Neural cell (in vitro differentiated cells): ENCODE measurements around the gene RIMS1. TPM values are rescaled to one million over a fixed set of nuclear protein-coding genes. Genes with fewer than 3 reads are reported as not detected.

Source experiments
- H2AFZ ChIP-seq: fragments of 200-600, 300-800 bp; sonication (generic), shearing (Covaris generic); 2 replicates; pipeline ENCODE4 v1.6.0; 2014; ENCODE audit warnings: low read depth, mild to moderate bottlenecking, antibody characterized with exemption, low read length, moderate library complexity
- H3F3A ChIP-seq: fragments of 200-600 bp; shearing (Covaris generic); 2 replicates; pipeline ENCODE4 v1.6.1; 2016; ENCODE audit warnings: mild to moderate bottlenecking, moderate library complexity, mixed read lengths, antibody characterized with exemption, low read length; ENCODE audit not compliant: insufficient read depth, poor library complexity, severe bottlenecking
- H3K27ac ChIP-seq: fragments of 200-600, 300-800 bp; sonication (generic), shearing (Covaris generic); 2 replicates; pipeline ENCODE4 v1.5.1; 2014; ENCODE audit warnings: mild to moderate bottlenecking, low read length, moderate library complexity
- H3K27me3 ChIP-seq: fragments of 300-800, 200-600 bp; sonication (generic), shearing (Covaris generic); 2 replicates; pipeline ENCODE4 v1.6.0; 2014; ENCODE audit warnings: mild to moderate bottlenecking, low read depth, low read length, moderate library complexity; ENCODE audit not compliant: insufficient read depth
- H3K36me3 ChIP-seq: fragments of 300-800, 200-600 bp; sonication (generic), shearing (Covaris generic); 2 replicates; pipeline ENCODE4 v1.5.1; 2014; ENCODE audit warnings: mild to moderate bottlenecking, antibody characterized with exemption, low read length, moderate library complexity; ENCODE audit not compliant: insufficient read depth
- H3K4me2 ChIP-seq: fragments of 300-800, 200-600 bp; sonication (generic), shearing (Covaris generic); 2 replicates; pipeline ENCODE4 v1.6.0; 2014; ENCODE audit warnings: mild to moderate bottlenecking, low read length
- H3K4me3 ChIP-seq: fragments of 300-800, 200-600 bp; sonication (generic), shearing (Covaris generic); 2 replicates; pipeline ENCODE4 v1.5.1; 2014; ENCODE audit warnings: mild to moderate bottlenecking, low read length, moderate library complexity
- H3K79me2 ChIP-seq: fragments of 200-600 bp; shearing (Covaris generic); replicated peaks from 2 replicates; pipeline ENCODE4 v1.6.0; 2014; ENCODE audit warnings: mild to moderate bottlenecking, low read length, moderate library complexity; ENCODE audit not compliant: insufficient read depth
- H3K9ac ChIP-seq: fragments of 300-800, 200-600 bp; sonication (generic), shearing (Covaris generic); 2 replicates; pipeline ENCODE4 v1.6.1; 2016; ENCODE audit warnings: mild to moderate bottlenecking, low read length, mixed read lengths
- H3K9me2 ChIP-seq: fragments of 200-600 bp; shearing (Covaris generic); 2 replicates; pipeline ENCODE4 v1.6.1; 2016; ENCODE audit warnings: mild to moderate bottlenecking, low read length, mixed read lengths; ENCODE audit not compliant: insufficient read depth
- H3K9me3 ChIP-seq: fragments of 200-600, 300-800 bp; sonication (generic), shearing (Covaris generic); 2 replicates; pipeline ENCODE4 v1.6.1; 2016; ENCODE audit warnings: mild to moderate bottlenecking, mixed run types, low read length, moderate library complexity, mixed read lengths
- H4K20me1 ChIP-seq: fragments of 200-600 bp; shearing (Covaris generic); 2 replicates; pipeline ENCODE4 v1.6.1; 2016; ENCODE audit warnings: mild to moderate bottlenecking, mixed run types; ENCODE audit not compliant: insufficient read depth
- EP300 ChIP-seq: fragments of 450-650 bp; conservative IDR thresholded peaks from 2 replicates; pipeline ENCODE4 v1.6.1; 2014; ENCODE audit warnings: antibody characterized with exemption, mild to moderate bottlenecking, moderate library complexity; ENCODE audit not compliant: poor library complexity, severe bottlenecking
- EZH2 ChIP-seq: fragments of 200-600, 300-800 bp; shearing (Covaris generic), sonication (generic); IDR thresholded peaks from 2 replicates; pipeline ENCODE4 v1.6.1; 2014; ENCODE audit warnings: antibody characterized with exemption, low read length, borderline replicate concordance, mild to moderate bottlenecking; ENCODE audit not compliant: insufficient read depth, poor library complexity, severe bottlenecking
- MXI1 ChIP-seq: fragments of 450-650 bp; conservative IDR thresholded peaks from 2 replicates; pipeline ENCODE4 v1.6.1; 2014; ENCODE audit warnings: antibody characterized with exemption, mild to moderate bottlenecking; ENCODE audit not compliant: poor library complexity, severe bottlenecking
- POLR2AphosphoS5 ChIP-seq: IDR thresholded peaks from 2 replicates; pipeline ENCODE4 v1.6.1; 2012
- RAD21 ChIP-seq: fragments of 450-650 bp; conservative IDR thresholded peaks from 2 replicates; pipeline ENCODE4 v1.6.1; 2014; ENCODE audit warnings: antibody characterized with exemption, mild to moderate bottlenecking, moderate library complexity
- SMC3 ChIP-seq: fragments of 450-650 bp; conservative IDR thresholded peaks from 2 replicates; pipeline ENCODE4 v1.6.1; 2014; ENCODE audit warnings: antibody characterized with exemption, mild to moderate bottlenecking, moderate library complexity; ENCODE audit not compliant: poor library complexity
- TAF1 ChIP-seq: IDR thresholded peaks from 2 replicates; pipeline ENCODE4 v1.6.1; 2012; ENCODE audit warnings: low read depth
- polyA plus RNA-seq: library from polyadenylated mRNA; depleted of rRNA; stranded (reverse); fragments of >200 nt; gene quantifications from 2 replicates; pipeline ENCODE4 v1.2.3, GENCODE V29; 2014
- TF ChIP-seq, protein P1 (sequence below): fragments of 450-650 bp; IDR thresholded peaks from 2 replicates; pipeline ENCODE4 v1.5.1; 2014; ENCODE audit warnings: antibody characterized with exemption, mild to moderate bottlenecking, moderate library complexity; ENCODE audit not compliant: poor library complexity, severe bottlenecking
- TF ChIP-seq, protein P2 (sequence below): IDR thresholded peaks from 2 replicates; pipeline ENCODE4 v1.6.1; 2012; ENCODE audit warnings: borderline replicate concordance

Gene RIMS1
- polyA plus RNA-seq, 1 donor from 2014 or later, result 17.8 TPM

DNA sequence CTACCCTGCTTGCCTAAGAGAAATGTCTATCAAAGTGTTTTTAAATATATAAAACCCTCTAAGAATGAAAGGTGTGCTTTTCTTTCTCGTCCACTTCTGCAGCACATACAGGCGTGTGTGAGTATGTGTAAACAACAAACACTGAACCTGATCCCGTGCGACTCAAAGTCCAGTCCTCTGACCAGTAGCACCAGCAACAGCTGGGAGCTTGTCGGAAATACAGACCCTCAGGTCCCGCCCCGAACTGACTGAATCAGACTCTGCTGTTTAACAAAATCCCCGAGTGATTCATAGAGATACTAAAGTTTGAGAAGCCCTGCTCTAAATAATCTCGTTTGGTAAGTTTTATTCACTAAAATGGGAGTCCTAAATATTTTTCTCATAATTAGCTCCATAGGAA is 527.5 kb downstream of the RIMS1 start:
- Histone ChIP-seq H3K27ac (no peak overlapping the region), H3K79me2 (no peaks in the 10 kb centered on the region), H3K9ac (no peak overlapping the region), H3K9me3 (no peaks in the 10 kb centered on the region), H2AFZ (no peak overlapping the region), H3K36me3 (no peaks in the 10 kb centered on the region), H3F3A (no peaks in the 10 kb centered on the region), H3K9me2 (no peaks in the 10 kb centered on the region), H3K4me2 (no peak overlapping the region), H3K27me3 (no peaks in the 10 kb centered on the region), H3K4me3 (no peak overlapping the region), H4K20me1 (no peaks in the 10 kb centered on the region)
- TF ChIP-seq POLR2AphosphoS5, result no peak
- no peak for TF ChIP-seq TAF1
- TF ChIP-seq RAD21, result no peak
- TF ChIP-seq SMC3, result no peak
- no peak for TF ChIP-seq MXI1
- TF ChIP-seq, protein P1, sequence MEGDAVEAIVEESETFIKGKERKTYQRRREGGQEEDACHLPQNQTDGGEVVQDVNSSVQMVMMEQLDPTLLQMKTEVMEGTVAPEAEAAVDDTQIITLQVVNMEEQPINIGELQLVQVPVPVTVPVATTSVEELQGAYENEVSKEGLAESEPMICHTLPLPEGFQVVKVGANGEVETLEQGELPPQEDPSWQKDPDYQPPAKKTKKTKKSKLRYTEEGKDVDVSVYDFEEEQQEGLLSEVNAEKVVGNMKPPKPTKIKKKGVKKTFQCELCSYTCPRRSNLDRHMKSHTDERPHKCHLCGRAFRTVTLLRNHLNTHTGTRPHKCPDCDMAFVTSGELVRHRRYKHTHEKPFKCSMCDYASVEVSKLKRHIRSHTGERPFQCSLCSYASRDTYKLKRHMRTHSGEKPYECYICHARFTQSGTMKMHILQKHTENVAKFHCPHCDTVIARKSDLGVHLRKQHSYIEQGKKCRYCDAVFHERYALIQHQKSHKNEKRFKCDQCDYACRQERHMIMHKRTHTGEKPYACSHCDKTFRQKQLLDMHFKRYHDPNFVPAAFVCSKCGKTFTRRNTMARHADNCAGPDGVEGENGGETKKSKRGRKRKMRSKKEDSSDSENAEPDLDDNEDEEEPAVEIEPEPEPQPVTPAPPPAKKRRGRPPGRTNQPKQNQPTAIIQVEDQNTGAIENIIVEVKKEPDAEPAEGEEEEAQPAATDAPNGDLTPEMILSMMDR, result no peak
- TF ChIP-seq EZH2, result no peak
- TF ChIP-seq, protein P2, sequence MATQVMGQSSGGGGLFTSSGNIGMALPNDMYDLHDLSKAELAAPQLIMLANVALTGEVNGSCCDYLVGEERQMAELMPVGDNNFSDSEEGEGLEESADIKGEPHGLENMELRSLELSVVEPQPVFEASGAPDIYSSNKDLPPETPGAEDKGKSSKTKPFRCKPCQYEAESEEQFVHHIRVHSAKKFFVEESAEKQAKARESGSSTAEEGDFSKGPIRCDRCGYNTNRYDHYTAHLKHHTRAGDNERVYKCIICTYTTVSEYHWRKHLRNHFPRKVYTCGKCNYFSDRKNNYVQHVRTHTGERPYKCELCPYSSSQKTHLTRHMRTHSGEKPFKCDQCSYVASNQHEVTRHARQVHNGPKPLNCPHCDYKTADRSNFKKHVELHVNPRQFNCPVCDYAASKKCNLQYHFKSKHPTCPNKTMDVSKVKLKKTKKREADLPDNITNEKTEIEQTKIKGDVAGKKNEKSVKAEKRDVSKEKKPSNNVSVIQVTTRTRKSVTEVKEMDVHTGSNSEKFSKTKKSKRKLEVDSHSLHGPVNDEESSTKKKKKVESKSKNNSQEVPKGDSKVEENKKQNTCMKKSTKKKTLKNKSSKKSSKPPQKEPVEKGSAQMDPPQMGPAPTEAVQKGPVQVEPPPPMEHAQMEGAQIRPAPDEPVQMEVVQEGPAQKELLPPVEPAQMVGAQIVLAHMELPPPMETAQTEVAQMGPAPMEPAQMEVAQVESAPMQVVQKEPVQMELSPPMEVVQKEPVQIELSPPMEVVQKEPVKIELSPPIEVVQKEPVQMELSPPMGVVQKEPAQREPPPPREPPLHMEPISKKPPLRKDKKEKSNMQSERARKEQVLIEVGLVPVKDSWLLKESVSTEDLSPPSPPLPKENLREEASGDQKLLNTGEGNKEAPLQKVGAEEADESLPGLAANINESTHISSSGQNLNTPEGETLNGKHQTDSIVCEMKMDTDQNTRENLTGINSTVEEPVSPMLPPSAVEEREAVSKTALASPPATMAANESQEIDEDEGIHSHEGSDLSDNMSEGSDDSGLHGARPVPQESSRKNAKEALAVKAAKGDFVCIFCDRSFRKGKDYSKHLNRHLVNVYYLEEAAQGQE, result no peak
- no peak for TF ChIP-seq EP300

DNA sequence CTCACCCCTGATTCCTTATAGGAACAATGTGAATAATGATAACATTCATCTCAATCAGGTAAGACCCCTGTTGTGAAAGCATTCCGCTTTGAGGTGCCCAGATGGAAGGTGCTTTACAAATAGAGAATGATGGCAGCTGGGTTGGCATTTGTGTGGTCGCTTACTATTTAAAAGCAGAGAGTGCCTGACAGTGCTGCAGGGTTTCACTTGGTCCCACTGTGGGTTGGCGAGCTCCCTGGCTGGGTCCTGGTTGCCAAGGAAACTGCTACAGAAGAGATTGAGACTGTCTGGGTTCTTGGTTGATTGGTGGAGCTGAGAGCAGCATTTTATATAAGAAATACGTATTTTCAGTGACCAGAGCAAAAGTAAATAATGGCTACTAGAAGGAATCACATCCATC is 528.3 kb downstream of the RIMS1 start:
- Histone ChIP-seq H3K9me2 (no peaks in the 10 kb centered on the region), H2AFZ (no peak overlapping the region), H3K36me3 (no peaks in the 10 kb centered on the region), H3K4me3 (no peak overlapping the region), H3K9ac (no peak overlapping the region), H3K27me3 (no peaks in the 10 kb centered on the region), H3K27ac (no peak overlapping the region), H3K4me2 (no peak overlapping the region), H3F3A (no peaks in the 10 kb centered on the region), H3K79me2 (no peaks in the 10 kb centered on the region), H4K20me1 (no peaks in the 10 kb centered on the region), H3K9me3 (no peaks in the 10 kb centered on the region)
- TF ChIP-seq RAD21, result no peak
- no peak for TF ChIP-seq EZH2
- TF ChIP-seq TAF1, result no peak
- no peak for TF ChIP-seq EP300
- TF ChIP-seq, protein P1, result no peak
- TF ChIP-seq POLR2AphosphoS5, result no peak
- TF ChIP-seq SMC3, result no peak
- TF ChIP-seq, protein P2, result no peak
- TF ChIP-seq MXI1, result no peak
